HT1080 (cell line): ENCODE results near the gene PYGB. TPM values are rescaled to one million over a fixed set of nuclear protein-coding genes. Genes with fewer than 3 reads are reported as not detected.

Experiments used
- DNase-seq: peaks from one replicate; pipeline ENCODE4 v3.0.0-alpha.2; 2015; ENCODE audit warnings: low read depth
- polyA plus RNA-seq, 2 experiments: library from polyadenylated mRNA; depleted of rRNA; stranded (reverse); fragments of >200 nt; gene quantifications; 2 replicates each; pipeline ENCODE4 v1.2.3, GENCODE V29; 2015
- total RNA-seq: library from RNA; depleted of rRNA; stranded (reverse); fragments of >200 nt; shearing (Covaris generic); gene quantifications from 2 replicates; pipeline ENCODE4 v1.2.3, GENCODE V29; 2014; rRNA removed

The PYGB gene
- 113 and 121 TPM in 2 replicates for total RNA-seq
- 141 and 151 TPM in 2 replicates for polyA plus RNA-seq (2015; cell fraction: cytosol; rRNA removed)
- 397 and 434 TPM in 2 replicates for polyA plus RNA-seq (2015; cell fraction: nucleus; rRNA removed)

DNA sequence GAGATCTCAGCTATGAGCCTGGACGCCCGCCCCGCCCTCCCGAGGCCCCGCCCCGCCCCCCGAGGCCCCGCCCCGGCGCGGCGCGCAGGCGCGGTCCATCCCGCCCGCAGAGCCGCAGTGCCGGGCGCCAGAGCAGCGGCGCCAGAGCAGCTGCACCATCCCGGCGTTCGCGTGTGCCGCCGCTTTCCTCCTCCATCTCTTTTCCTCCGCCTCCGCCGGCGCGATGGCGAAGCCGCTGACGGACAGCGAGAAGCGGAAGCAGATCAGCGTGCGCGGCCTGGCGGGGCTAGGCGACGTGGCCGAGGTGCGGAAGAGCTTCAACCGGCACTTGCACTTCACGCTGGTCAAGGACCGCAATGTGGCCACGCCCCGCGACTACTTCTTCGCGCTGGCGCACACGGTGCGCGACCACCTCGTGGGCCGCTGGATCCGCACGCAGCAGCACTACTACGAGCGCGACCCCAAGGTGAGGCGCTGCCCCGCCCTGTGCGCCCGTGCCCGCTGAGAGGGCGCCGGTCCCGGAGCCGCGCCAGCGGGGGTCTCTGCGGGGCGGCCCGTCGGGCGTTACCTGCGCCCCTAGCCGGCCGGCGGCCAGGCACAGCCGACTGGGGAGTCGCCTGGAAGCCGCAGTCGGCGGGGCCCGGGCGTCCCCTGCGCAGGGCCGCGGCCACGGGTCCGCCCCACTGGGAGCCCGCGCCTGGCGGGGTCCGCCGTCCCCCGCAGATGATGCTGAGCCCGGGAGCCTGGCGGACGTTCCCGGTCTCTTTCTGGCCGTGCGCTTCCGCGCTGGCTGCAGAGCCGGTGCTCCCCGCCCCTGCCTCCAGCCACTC lies at the start of gene PYGB:
Gene PYGB (plus strand): TSS at position 130 of the 830 bp plus-strand sequence. CDS start 94 bp downstream, at position 224.
- peak; percentile 81 for DNase-seq

DNA sequence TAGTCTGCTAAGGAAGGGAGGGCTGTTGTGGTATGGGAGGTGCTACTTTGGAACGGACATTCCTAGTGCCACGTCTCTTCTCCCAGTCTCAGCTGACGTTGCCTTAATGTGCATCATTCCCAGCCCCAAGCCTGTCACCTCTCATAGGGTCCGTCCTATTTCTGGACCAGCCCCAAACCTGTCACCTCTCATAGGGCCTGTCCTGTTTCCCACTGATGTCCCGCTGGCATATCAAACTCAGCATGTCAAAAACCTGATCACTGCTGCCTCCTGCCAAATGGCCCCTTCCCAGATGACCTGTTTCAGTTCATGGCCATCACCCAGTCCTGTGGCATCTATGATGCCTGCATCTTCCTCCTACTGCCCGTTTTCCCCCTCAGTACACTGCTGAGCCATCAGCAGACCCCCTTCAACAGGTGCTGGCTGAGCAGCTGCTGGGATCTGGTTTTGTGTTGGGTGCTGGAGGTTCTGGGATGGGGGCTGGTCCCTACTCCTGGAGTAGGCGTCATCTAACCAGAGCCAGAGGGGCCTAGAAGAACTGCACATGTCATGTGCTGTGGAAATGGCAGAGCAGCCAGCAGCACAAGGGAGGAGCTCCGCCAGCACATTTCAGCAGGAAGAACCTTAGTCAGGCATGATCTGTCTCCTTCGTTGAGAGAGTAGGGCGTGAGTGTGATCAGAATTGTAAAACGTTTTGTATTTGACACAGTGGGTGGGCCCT lies 49.1 kb upstream of the PYGB start:
- no peak for DNase-seq

- no peak for DNase-seq
Measured at GRCh38 chr20:25199473-25200260, 48.2 kb upstream of the PYGB start.

GRCh38 chr20:25203089-25203488 lies 44.8 kb upstream of the PYGB start:
- DNase-seq, result no peak

GRCh38 chr20:25203871-25204320 lies 44.0 kb upstream of the PYGB start:
- DNase-seq, result no peak

GRCh38 chr20:25204550-25205276 lies 43.2 kb upstream of the PYGB start:
- DNase-seq, result no peak

DNA sequence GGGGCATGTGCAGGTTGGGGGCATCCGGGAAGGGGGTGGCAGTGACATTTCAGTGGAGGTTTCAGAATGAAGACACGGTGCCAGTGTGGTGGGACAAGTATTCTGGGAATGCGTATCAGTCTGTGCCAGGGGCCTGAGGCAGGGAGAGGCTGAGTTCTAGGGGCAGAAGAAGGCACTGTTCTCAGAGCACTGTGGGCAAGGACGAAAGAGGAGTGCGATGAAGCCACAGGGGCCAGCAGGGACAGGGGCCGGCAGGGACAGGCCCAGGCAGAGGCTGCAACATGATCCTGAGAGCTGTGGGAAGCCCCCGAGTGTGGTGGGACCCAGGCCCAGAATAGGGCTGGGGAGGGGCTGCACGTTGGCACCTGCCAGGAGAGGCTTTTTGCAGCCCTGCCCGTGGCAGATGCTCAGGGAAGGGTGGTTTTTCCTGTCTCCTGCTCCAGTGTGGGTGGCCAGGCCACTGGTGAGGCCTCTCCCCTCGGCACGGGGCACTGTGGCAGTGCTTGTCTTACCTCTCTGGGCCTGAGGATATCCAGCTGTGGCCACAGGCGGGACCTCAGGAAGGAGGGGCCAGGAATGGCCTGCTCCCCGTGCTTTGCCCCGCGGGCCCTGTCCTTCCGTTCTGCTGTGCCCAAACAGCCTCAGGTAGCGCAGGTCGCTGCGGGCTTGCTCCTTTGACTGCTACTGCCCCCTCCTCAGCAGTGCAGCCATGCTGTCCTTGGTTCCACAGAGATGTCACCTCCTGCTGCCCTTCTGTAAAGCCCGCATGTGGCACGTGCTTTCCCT lies 42.4 kb upstream of the PYGB start:
- DNase-seq, result no peak

- no peak for DNase-seq
Measured at GRCh38 chr20:25206063-25206403, 41.9 kb upstream of the PYGB start.

- DNase-seq, result no peak
Measured at GRCh38 chr20:25206548-25206947, 41.3 kb upstream of the PYGB start.

- DNase-seq, result no peak
Measured at GRCh38 chr20:25207149-25207959, 40.5 kb upstream of the PYGB start.

- no peak for DNase-seq
Measured at GRCh38 chr20:25207960-25208534, 39.8 kb upstream of the PYGB start.

GRCh38 chr20:25209400-25209799 lies 38.5 kb upstream of the PYGB start:
- DNase-seq, result no peak

- DNase-seq, result no peak
Measured at GRCh38 chr20:25209911-25210310, 38.0 kb upstream of the PYGB start.

DNA sequence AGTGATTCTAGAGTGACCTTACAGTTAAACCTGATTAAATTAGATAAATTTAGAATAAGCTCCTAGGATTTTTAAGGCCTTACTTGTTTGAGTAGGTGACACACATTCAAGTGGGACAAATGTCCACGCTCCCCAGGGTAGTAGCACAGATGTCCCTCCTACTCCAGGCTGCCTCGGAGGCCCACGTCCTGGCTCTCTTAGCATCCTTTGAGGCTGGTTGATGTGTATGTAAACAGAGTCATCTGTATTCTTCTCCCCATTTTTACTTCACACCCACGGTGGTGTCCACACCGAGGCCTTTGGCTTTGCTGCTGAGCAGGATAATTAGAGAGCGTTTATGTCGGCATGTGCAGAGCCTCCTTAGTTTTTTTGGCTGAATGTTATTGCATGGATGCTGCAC lies 36.6 kb upstream of the PYGB start:
- no peak for DNase-seq

DNA sequence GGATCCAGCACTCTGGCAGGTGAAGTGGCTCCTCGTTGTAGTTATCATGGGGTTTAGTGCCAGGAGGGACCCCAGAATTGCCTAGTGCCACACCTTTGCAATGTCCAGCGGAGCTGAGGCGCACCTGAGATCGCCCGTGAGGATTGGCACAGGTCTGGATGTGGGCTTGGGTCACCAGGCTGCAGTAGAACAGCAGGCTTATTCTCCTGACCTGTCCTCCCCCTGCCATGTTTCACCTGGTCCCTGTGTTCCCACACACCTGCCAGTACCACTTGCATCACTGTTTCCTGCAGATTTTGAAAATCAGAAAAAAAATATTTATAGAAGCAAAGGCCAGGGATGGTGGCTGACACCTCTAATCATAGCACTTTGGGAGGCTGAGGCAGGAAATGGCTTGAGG lies 35.6 kb upstream of the PYGB start:
- no peak for DNase-seq

- no peak for DNase-seq
Measured at GRCh38 chr20:25213566-25214425, 34.1 kb upstream of the PYGB start.

- DNase-seq, result no peak
Measured at GRCh38 chr20:25214426-25214790, 33.5 kb upstream of the PYGB start.

DNA sequence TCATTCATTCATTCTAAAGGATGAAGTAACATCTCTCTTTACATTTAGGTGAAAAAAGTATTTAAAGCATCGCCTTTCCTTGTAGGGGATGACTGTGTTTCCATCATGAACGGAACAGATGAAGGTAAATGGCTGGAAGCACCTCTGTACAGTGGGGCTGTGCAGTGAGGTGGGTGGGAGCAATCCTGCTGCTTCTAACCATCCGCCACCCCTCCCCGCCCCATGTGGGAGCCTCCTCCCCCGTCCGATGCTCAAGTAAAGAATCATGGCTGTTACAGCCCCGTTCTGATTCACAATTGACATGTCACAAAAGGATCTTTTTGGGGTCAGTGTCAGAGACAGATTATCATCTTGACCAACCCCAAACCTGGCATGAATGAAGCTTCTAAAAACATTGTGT lies 33.1 kb upstream of the PYGB start:
- DNase-seq, result no peak
